SK-N-SH treated with all-trans-retinoic acid at 6 μM for 48 hours (cell line): Measurements from ENCODE around the gene PNPLA7.

ENCODE experiments used
- ATAC-seq: fragments of 200-7000 bp; cut with Tn5 transposase; 3 replicates; pipeline ENCODE4 v1.9.1; 2020; ENCODE audit warnings: mild to moderate bottlenecking, moderate library complexity
- ARNTL ChIP-seq: fragments of 450-650 bp; formaldehyde crosslinking; IDR thresholded peaks from 2 replicates; pipeline ENCODE4 v1.5.0; 2020; ENCODE audit warnings: low read depth, mild to moderate bottlenecking, moderate library complexity, borderline replicate concordance
- BACH2 ChIP-seq: fragments of 250-450 bp; sonication (Bioruptor Pico); IDR thresholded peaks from 2 replicates; pipeline ENCODE4 v1.9.0; 2021; ENCODE audit warnings: mild to moderate bottlenecking, borderline replicate concordance
- CSDC2 ChIP-seq: fragments of 250-450 bp; sonication (Bioruptor Pico); IDR thresholded peaks from 2 replicates; pipeline ENCODE4 v1.5.0; 2020; ENCODE audit warnings: mild to moderate bottlenecking, moderate library complexity
- GLIS3 ChIP-seq: fragments of 250-450 bp; sonication (Bioruptor Pico); IDR thresholded peaks from 2 replicates; pipeline ENCODE4 v1.5.0; 2020; ENCODE audit warnings: mild to moderate bottlenecking, moderate library complexity
- ISL1 ChIP-seq: fragments of 250-450 bp; sonication (Bioruptor Pico); IDR thresholded peaks from 2 replicates; pipeline ENCODE4 v2.1.2; 2022; ENCODE audit warnings: mild to moderate bottlenecking, moderate library complexity
- OSR1 ChIP-seq: fragments of 250-450 bp; sonication (Bioruptor Pico); IDR thresholded peaks from 2 replicates; pipeline ENCODE4 v1.8.0; 2022; ENCODE audit warnings: moderate library complexity, mild to moderate bottlenecking, inconsistent platforms
- PPARA ChIP-seq: fragments of 250-450 bp; sonication (Bioruptor Pico); IDR thresholded peaks from 2 replicates; pipeline ENCODE4 v1.5.0; 2020; ENCODE audit warnings: mild to moderate bottlenecking, borderline replicate concordance
- RARB ChIP-seq: fragments of 250-450 bp; sonication (Bioruptor Pico); IDR thresholded peaks from 2 replicates; pipeline ENCODE4 v1.8.0; 2021; ENCODE audit warnings: mild to moderate bottlenecking, moderate library complexity
- SNAI2 ChIP-seq: fragments of 250-450 bp; sonication (Bioruptor Pico); IDR thresholded peaks from 2 replicates; pipeline ENCODE4 v1.5.0; 2020; ENCODE audit warnings: mild to moderate bottlenecking, moderate library complexity
- TCF4 ChIP-seq: fragments of 250-450 bp; sonication (Bioruptor Pico); IDR thresholded peaks from 2 replicates; pipeline ENCODE4 v1.8.0; 2021; ENCODE audit warnings: mild to moderate bottlenecking, moderate library complexity, borderline replicate concordance
- TOX ChIP-seq: fragments of 250-450 bp; sonication (Bioruptor Pico); IDR thresholded peaks from 2 replicates; pipeline ENCODE4 v1.8.0; 2021; ENCODE audit warnings: mild to moderate bottlenecking, moderate library complexity, borderline replicate concordance
- ZC3H10 ChIP-seq: fragments of 250-450 bp; sonication (Bioruptor Pico); IDR thresholded peaks from 2 replicates; pipeline ENCODE4 v1.5.1; 2021; ENCODE audit warnings: mild to moderate bottlenecking, moderate library complexity
- ZFP3 ChIP-seq: fragments of 250-450 bp; sonication (Bioruptor Pico); IDR thresholded peaks from 2 replicates; pipeline ENCODE4 v1.5.0; 2020; ENCODE audit warnings: mild to moderate bottlenecking, moderate library complexity
- ZFP30 ChIP-seq: fragments of 450-650 bp; formaldehyde crosslinking; IDR thresholded peaks from 2 replicates; pipeline ENCODE4 v1.5.0; 2022; ENCODE audit warnings: mild to moderate bottlenecking, moderate library complexity
- ZNF565 ChIP-seq: fragments of 450-650 bp; formaldehyde crosslinking; conservative IDR thresholded peaks from 2 replicates; pipeline ENCODE4 v1.5.0; 2020; ENCODE audit warnings: low read depth, mild to moderate bottlenecking, moderate library complexity
- ZNF70 ChIP-seq: fragments of 450-650 bp; formaldehyde crosslinking; IDR thresholded peaks from 2 replicates; pipeline ENCODE4 v1.5.0; 2020; ENCODE audit warnings: mild to moderate bottlenecking, moderate library complexity
- ZNF8 ChIP-seq: fragments of 450-650 bp; formaldehyde crosslinking; IDR thresholded peaks from 2 replicates; pipeline ENCODE4 v1.5.0; 2020; ENCODE audit warnings: mild to moderate bottlenecking, moderate library complexity
- TF ChIP-seq, protein P1 (sequence below): fragments of 250-450 bp; sonication (Bioruptor Pico); IDR thresholded peaks from 2 replicates; pipeline ENCODE4 v1.5.0; 2020; ENCODE audit warnings: mild to moderate bottlenecking, moderate library complexity
- TF ChIP-seq, protein P2 (sequence below): fragments of 250-450 bp; sonication (Bioruptor Pico); IDR thresholded peaks from 2 replicates; pipeline ENCODE4 v1.5.1; 2021; ENCODE audit warnings: mild to moderate bottlenecking, moderate library complexity
- TF ChIP-seq, protein P3 (sequence below): fragments of 250-450 bp; sonication (Bioruptor Pico); IDR thresholded peaks from 2 replicates; pipeline ENCODE4 v1.8.0; 2020; ENCODE audit warnings: mild to moderate bottlenecking, moderate library complexity, borderline replicate concordance
- TF ChIP-seq, protein P4 (sequence below): fragments of 250-450 bp; sonication (Bioruptor Pico); IDR thresholded peaks from 2 replicates; pipeline ENCODE4 v1.5.1; 2020; ENCODE audit warnings: low read depth, mild to moderate bottlenecking, moderate library complexity

Gene PNPLA7

DNA sequence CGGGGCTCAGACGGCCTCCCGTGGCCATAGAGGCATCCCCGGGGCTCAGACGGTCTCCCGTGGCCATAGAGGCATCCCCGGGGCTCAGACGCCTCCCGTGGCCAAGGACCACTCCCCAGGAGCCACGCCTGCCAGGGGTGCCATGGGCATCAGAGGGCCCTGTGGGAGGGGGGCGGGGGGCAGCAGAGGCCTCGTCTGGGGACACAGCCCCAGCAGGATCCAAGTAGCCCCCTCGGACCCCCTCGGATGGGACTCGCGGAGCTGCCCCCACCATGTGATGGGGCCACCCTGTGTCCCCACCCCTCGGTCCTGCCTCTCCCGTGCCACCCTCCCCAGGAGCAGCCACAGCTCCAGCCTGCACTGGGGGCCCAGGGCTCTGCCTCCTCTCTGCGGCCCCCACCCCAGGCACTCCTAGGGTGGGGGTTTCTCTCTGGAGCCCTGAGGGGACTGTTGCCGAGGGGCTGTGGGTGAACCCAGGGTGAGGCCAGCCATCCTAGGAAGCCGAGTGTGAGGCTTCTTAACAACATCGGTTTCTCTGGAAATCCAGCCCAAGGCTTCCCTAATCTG, 111.5 kb downstream of the PNPLA7 start:
- ATAC-seq = no peak
- no peak for TF ChIP-seq ZNF8 (CRISPR knock-in tag)
- no peak for TF ChIP-seq SNAI2 (CRISPR knock-in tag)
- TF ChIP-seq ISL1 (CRISPR knock-in tag) = no peak
- TF ChIP-seq GLIS3 = no peak
- no peak for TF ChIP-seq ZC3H10 (CRISPR knock-in tag)
- no peak for TF ChIP-seq BACH2 (CRISPR knock-in tag)
- no peak for TF ChIP-seq ZFP3 (CRISPR knock-in tag)
- no peak for TF ChIP-seq TOX (CRISPR knock-in tag)
- TF ChIP-seq TCF4 (CRISPR knock-in tag) = no peak
- TF ChIP-seq ZNF565 (CRISPR knock-in tag) = no peak
- TF ChIP-seq ZFP30 (CRISPR knock-in tag) = no peak
- no peak for TF ChIP-seq OSR1
- TF ChIP-seq, protein P1, sequence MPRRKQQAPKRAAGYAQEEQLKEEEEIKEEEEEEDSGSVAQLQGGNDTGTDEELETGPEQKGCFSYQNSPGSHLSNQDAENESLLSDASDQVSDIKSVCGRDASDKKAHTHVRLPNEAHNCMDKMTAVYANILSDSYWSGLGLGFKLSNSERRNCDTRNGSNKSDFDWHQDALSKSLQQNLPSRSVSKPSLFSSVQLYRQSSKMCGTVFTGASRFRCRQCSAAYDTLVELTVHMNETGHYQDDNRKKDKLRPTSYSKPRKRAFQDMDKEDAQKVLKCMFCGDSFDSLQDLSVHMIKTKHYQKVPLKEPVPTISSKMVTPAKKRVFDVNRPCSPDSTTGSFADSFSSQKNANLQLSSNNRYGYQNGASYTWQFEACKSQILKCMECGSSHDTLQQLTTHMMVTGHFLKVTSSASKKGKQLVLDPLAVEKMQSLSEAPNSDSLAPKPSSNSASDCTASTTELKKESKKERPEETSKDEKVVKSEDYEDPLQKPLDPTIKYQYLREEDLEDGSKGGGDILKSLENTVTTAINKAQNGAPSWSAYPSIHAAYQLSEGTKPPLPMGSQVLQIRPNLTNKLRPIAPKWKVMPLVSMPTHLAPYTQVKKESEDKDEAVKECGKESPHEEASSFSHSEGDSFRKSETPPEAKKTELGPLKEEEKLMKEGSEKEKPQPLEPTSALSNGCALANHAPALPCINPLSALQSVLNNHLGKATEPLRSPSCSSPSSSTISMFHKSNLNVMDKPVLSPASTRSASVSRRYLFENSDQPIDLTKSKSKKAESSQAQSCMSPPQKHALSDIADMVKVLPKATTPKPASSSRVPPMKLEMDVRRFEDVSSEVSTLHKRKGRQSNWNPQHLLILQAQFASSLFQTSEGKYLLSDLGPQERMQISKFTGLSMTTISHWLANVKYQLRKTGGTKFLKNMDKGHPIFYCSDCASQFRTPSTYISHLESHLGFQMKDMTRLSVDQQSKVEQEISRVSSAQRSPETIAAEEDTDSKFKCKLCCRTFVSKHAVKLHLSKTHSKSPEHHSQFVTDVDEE = no peak
- TF ChIP-seq, all 23 proteins: peak for 0

DNA sequence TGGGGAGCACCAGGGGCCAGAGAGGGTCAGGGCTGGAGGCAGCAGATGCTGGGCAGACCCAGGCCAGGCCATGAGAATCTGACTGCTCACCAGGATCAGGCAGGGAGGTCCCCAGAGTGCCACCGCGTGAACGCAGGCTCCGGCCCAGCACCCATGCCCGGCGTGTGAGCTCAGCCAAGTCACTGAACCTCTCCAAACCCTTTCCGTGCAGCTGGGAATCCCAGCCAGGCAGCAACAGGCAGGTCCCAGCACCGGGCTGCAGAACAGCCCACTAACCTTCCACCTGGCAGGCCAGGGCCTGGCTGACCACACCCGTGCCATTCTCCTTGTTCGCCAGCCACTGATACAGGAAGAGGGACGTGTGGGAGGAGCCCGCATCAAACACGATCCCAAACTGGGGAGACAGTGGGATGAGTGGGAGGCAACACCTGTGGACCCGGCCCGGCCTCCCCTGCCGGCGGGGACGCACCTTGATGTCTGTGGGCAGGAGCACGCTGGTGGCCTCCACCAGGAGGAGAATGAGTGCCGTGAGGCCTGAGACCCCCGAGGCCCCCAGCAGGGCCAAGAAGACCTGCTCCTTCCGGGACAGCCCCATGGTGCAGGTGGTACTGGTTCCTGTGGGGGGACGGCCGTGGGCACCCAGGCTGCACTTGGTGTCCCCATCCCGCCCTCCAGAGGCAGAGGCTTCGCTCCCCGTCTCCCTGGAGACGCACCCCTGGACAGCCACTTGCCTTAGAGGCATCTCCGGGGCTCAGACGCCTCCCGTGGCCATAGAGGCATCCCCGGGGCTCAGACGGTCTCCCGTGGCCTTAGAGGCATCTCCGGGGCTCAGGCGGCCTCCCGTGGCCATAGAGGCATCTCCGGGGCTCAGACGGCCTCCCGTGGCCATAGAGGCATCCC, 112.3 kb downstream of the PNPLA7 start:
- no peak for ATAC-seq
- TF ChIP-seq ZFP30 (CRISPR knock-in tag) (no peak), RARB (no peak), TCF4 (CRISPR knock-in tag) (no peak), CSDC2 (CRISPR knock-in tag) (no peak), SNAI2 (CRISPR knock-in tag) (no peak), ZNF8 (CRISPR knock-in tag) (no peak), ZFP3 (CRISPR knock-in tag) (no peak), BACH2 (CRISPR knock-in tag) (no peak), ISL1 (CRISPR knock-in tag) (no peak), GLIS3 (no peak)
- TF ChIP-seq, protein P2, sequence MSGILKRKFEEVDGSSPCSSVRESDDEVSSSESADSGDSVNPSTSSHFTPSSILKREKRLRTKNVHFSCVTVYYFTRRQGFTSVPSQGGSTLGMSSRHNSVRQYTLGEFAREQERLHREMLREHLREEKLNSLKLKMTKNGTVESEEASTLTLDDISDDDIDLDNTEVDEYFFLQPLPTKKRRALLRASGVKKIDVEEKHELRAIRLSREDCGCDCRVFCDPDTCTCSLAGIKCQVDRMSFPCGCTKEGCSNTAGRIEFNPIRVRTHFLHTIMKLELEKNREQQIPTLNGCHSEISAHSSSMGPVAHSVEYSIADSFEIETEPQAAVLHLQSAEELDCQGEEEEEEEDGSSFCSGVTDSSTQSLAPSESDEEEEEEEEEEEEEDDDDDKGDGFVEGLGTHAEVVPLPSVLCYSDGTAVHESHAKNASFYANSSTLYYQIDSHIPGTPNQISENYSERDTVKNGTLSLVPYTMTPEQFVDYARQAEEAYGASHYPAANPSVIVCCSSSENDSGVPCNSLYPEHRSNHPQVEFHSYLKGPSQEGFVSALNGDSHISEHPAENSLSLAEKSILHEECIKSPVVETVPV (CRISPR knock-in tag) = no peak
- TF ChIP-seq, protein P3, sequence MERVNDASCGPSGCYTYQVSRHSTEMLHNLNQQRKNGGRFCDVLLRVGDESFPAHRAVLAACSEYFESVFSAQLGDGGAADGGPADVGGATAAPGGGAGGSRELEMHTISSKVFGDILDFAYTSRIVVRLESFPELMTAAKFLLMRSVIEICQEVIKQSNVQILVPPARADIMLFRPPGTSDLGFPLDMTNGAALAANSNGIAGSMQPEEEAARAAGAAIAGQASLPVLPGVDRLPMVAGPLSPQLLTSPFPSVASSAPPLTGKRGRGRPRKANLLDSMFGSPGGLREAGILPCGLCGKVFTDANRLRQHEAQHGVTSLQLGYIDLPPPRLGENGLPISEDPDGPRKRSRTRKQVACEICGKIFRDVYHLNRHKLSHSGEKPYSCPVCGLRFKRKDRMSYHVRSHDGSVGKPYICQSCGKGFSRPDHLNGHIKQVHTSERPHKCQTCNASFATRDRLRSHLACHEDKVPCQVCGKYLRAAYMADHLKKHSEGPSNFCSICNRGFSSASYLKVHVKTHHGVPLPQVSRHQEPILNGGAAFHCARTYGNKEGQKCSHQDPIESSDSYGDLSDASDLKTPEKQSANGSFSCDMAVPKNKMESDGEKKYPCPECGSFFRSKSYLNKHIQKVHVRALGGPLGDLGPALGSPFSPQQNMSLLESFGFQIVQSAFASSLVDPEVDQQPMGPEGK (CRISPR knock-in tag) = no peak

DNA sequence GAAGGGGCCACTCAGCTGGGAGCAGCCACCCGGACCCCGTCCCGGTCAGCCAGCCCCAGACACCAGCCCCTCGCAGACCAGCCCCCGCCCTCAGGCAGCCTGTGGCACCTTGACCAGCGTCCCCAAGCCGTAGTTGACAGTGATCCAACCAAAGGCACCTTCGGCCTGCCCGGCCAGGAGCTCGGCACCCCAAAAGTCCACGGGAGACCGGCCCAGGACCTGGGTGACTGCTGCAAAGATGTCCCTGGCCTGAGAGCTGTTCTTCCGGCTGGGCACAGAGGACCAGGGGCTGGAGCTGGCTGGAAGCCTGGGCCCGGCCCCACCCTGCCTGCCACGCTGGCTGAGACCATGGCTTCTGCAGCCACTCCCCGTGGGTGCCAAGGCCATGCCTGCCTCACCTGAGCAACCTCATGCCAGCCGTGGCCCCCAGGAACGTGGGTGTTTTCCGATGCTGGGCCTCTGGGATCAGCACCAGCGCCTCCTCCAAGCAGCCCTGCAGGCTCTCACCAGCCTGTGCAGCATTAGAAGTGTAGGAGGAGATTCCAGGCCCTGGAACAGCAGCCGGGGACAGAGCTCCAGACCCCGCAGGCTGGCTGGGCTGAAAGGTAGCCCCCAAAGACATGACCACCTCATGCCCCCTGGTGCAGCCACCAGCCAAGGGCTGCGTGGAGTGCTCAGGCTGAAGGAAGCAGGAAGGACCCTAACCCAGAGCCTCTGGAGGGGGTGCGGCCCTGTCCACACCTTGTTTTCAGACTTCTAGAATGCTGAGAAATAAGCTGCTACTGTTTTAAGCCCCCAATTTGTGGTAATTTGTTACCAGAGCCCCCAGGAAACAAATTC, 113.2 kb downstream of the PNPLA7 start:
- ATAC-seq = no peak
- TF ChIP-seq, protein P3 (CRISPR knock-in tag) = no peak
- TF ChIP-seq RARB = no peak
- TF ChIP-seq, protein P2 (CRISPR knock-in tag) = no peak
- TF ChIP-seq ZC3H10 (CRISPR knock-in tag) = no peak
- TF ChIP-seq, protein P4, sequence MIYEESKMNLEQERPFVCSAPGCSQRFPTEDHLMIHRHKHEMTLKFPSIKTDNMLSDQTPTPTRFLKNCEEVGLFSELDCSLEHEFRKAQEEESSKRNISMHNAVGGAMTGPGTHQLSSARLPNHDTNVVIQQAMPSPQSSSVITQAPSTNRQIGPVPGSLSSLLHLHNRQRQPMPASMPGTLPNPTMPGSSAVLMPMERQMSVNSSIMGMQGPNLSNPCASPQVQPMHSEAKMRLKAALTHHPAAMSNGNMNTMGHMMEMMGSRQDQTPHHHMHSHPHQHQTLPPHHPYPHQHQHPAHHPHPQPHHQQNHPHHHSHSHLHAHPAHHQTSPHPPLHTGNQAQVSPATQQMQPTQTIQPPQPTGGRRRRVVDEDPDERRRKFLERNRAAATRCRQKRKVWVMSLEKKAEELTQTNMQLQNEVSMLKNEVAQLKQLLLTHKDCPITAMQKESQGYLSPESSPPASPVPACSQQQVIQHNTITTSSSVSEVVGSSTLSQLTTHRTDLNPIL (CRISPR knock-in tag) = no peak
- TF ChIP-seq BACH2 (CRISPR knock-in tag) = no peak
- no peak for TF ChIP-seq CSDC2 (CRISPR knock-in tag)
- no peak for TF ChIP-seq ZFP30 (CRISPR knock-in tag)
- TF ChIP-seq ZFP3 (CRISPR knock-in tag) = no peak
- no peak for TF ChIP-seq ZNF8 (CRISPR knock-in tag)
- TF ChIP-seq SNAI2 (CRISPR knock-in tag) = no peak
- no peak for TF ChIP-seq OSR1
- no peak for TF ChIP-seq PPARA (CRISPR knock-in tag)
- no peak for TF ChIP-seq TOX (CRISPR knock-in tag)
- no peak for TF ChIP-seq GLIS3
- TF ChIP-seq TCF4 (CRISPR knock-in tag) = no peak
- TF ChIP-seq ARNTL (CRISPR knock-in tag) = no peak
- no peak for TF ChIP-seq ZNF70 (CRISPR knock-in tag)
